GM20000 (cell line): ENCODE measurements around the gene ZNF483.
"Not testable (repeated sequence)": the region's sequence is repeated elsewhere in the genome, so short reads cannot be mapped to it uniquely, and the experiment has no call there.

Experiments used
- DNase-seq: peaks from one replicate; pipeline ENCODE4 v3.0.0; 2012; ENCODE audit warnings: low spot score
- CTCF ChIP-seq: IDR thresholded peaks from 2 replicates; pipeline ENCODE4 v1.5.1; 2012; ENCODE audit warnings: mild to moderate bottlenecking, control low read depth; ENCODE audit errors: extremely low read depth, missing control alignments

Gene ZNF483

GRCh38 chr9:111615928-111616327 lies 90.9 kb downstream of the ZNF483 start:
- no peak for DNase-seq
- TF ChIP-seq CTCF, result no peak

GRCh38 chr9:111617349-111617748 lies 92.4 kb downstream of the ZNF483 start:
- not testable (repeated sequence) for DNase-seq

- peak; percentile 38 for TF ChIP-seq CTCF
These were observed 97.0 kb downstream of the ZNF483 start for GRCh38 chr9:111621895-111622480.

GRCh38 chr9:111622626-111623025 lies 97.6 kb downstream of the ZNF483 start:
- no peak for DNase-seq
- TF ChIP-seq CTCF, result no peak

More at GRCh38 chr9:111621895-111622480, 97.0 kb downstream of the ZNF483 start:
- DNase-seq, result peak; percentile 68
